CD14-positive monocyte (primary cell): Measurements from ENCODE around the gene GPC6. TPM values are rescaled to one million over a fixed set of nuclear protein-coding genes. Genes with fewer than 3 reads are reported as not detected.

Experiments
- DNase-seq, 3 donors: peaks; one replicate each; pipeline ENCODE4 v3.0.0-alpha.2; 2011 to 2022
- H2AFZ ChIP-seq: 2 replicates; pipeline ENCODE4 v1.6.0; 2012; ENCODE audit warnings: mild to moderate bottlenecking, low read depth, low read length, inconsistent platforms; ENCODE audit not compliant: insufficient read depth, poor library complexity, severe bottlenecking
- H3K27ac ChIP-seq, 2 donors: 1 replicate in 1 of 2; 2 replicates in 1 of 2; pipeline ENCODE4 v1.5.1; 2012 to 2013; ENCODE audit warnings: low read length in 2 of 2, control low read depth in 1 of 2, inconsistent platforms in 1 of 2, low read depth in 1 of 2, mild to moderate bottlenecking in 1 of 2
- H3K27me3 ChIP-seq, 2 donors: one replicate each; pipeline versions ENCODE4 v1.6.0 to v1.6.1; 2011 to 2013; ENCODE audit warnings: low read length in 2 of 2; ENCODE audit not compliant: control insufficient read depth in 2 of 2, insufficient read depth in 2 of 2
- H3K36me3 ChIP-seq, 2 donors: replicated peaks in 1 of 2; 1 replicate in 1 of 2; 2 replicates in 1 of 2; pipeline versions ENCODE4 v1.5.1 to v1.6.1; 2012 to 2013; ENCODE audit warnings: low read length in 2 of 2, control low read depth in 1 of 2, inconsistent platforms in 1 of 2, mild to moderate bottlenecking in 1 of 2; ENCODE audit not compliant: insufficient read depth in 2 of 2, control insufficient read depth in 1 of 2
- H3K4me1 ChIP-seq, 2 donors: 1 replicate in 1 of 2; 2 replicates in 1 of 2; pipeline versions ENCODE4 v1.5.1 to v1.6.1; 2012 to 2013; ENCODE audit warnings: low read length in 2 of 2, control low read depth in 1 of 2, inconsistent platforms in 1 of 2, mild to moderate bottlenecking in 1 of 2, moderate library complexity in 1 of 2; ENCODE audit not compliant: insufficient read depth in 2 of 2, control insufficient read depth in 1 of 2
- H3K4me2 ChIP-seq: replicated peaks from 2 replicates; pipeline ENCODE3; 2012; ENCODE audit warnings: low read length, moderate library complexity, mild to moderate bottlenecking; ENCODE audit not compliant: poor library complexity, severe bottlenecking; ENCODE audit errors: extremely low read depth
- H3K4me3 ChIP-seq, 3 experiments: fragments of 200-600 bp in 1 of 3; sonication (generic) in 1 of 3; replicated peaks in 1 of 3; 1 replicate in 2 of 3; 2 replicates in 1 of 3; pipeline ENCODE4 v1.5.1; 2011 to 2013; ENCODE audit warnings: low read length in 3 of 3, mild to moderate bottlenecking in 3 of 3, control low read depth in 2 of 3, low read depth in 2 of 3, inconsistent platforms in 1 of 3, moderate library complexity in 1 of 3
- H3K79me2 ChIP-seq: 2 replicates; pipeline ENCODE4 v1.6.0; 2012; ENCODE audit warnings: mild to moderate bottlenecking, control low read depth, inconsistent platforms, low read length, moderate library complexity; ENCODE audit not compliant: insufficient read depth
- H3K9ac ChIP-seq: 2 replicates; pipeline ENCODE4 v1.6.0; 2017; ENCODE audit warnings: low read length, mild to moderate bottlenecking; ENCODE audit not compliant: insufficient read depth, poor library complexity, severe bottlenecking
- H3K9me3 ChIP-seq, 2 donors: replicated peaks in 1 of 2; 1 replicate in 1 of 2; 2 replicates in 1 of 2; pipeline versions ENCODE4 v1.5.1 to v1.6.1; 2012 to 2013; ENCODE audit warnings: low read length in 2 of 2, control low read depth in 1 of 2; ENCODE audit not compliant: control insufficient read depth in 1 of 2, insufficient read depth in 1 of 2
- H4K20me1 ChIP-seq: 2 replicates; pipeline ENCODE4 v1.6.0; 2012; ENCODE audit warnings: mild to moderate bottlenecking, low read length, control low read depth, moderate library complexity; ENCODE audit not compliant: insufficient read depth
- H3K27ac Mint-ChIP-seq, 7 donors: one replicate each; pipeline ENCODE4 v1.8.0; 2020; ENCODE audit warnings: mild to moderate bottlenecking in 7 of 7, mixed read lengths in 7 of 7, moderate library complexity in 6 of 7, inconsistent platforms in 2 of 7
- H3K27me3 Mint-ChIP-seq, 3 donors: one replicate each; pipeline ENCODE4 v1.8.0; 2021 to 2022; ENCODE audit warnings: low read depth in 3 of 3, mild to moderate bottlenecking in 3 of 3, mixed read lengths in 3 of 3, moderate library complexity in 3 of 3, inconsistent platforms in 1 of 3
- H3K36me3 Mint-ChIP-seq, 2 donors: one replicate each; pipeline ENCODE4 v1.8.0; 2020; ENCODE audit warnings: mixed read lengths in 2 of 2, inconsistent platforms in 1 of 2, mild to moderate bottlenecking in 1 of 2
- H3K4me1 Mint-ChIP-seq: one replicate; pipeline ENCODE4 v1.8.0; 2020; ENCODE audit warnings: mild to moderate bottlenecking, mixed read lengths
- H3K4me3 Mint-ChIP-seq, 2 donors: one replicate each; pipeline ENCODE4 v1.8.0; 2020; ENCODE audit warnings: mild to moderate bottlenecking in 2 of 2, mixed read lengths in 2 of 2, moderate library complexity in 1 of 2
- H3K9me3 Mint-ChIP-seq, 7 donors: one replicate each; pipeline ENCODE4 v1.8.0; 2020 to 2022; ENCODE audit warnings: mixed read lengths in 7 of 7, mild to moderate bottlenecking in 6 of 7, moderate library complexity in 6 of 7, inconsistent platforms in 2 of 7
- WGBS: methylation state at CpG from one replicate; pipeline ENCODE4 v1.1.5; 2013; ENCODE audit warnings: missing lambda C conversion rate; ENCODE audit not compliant: insufficient coverage; 5-methylcytosine and 5-hydroxymethylcytosine counted together
- intact Hi-C, 2 donors: fragments of 100-400 bp; cut with micrococcal nuclease; formaldehyde crosslinking; loops; one replicate each; pipeline versions ENCODE4 v1.15.0 to v1.15.1; 2023
- polyA plus RNA-seq, 3 donors: library from polyadenylated mRNA; depleted of rRNA in 1 of 3; unstranded in 2 of 3; stranded (reverse) in 1 of 3; fragments of 300-500 nt in 2 of 3; fragments of >200 nt in 1 of 3; fragmentation: Illumina TruSeq in 2 of 3; gene quantifications; 1 replicate in 2 of 3; 2 replicates in 1 of 3; pipeline ENCODE4 v1.2.3, GENCODE V29; 2012 to 2021
- TF ChIP-seq, protein P1 (sequence below): fragments of 200-600 bp; IDR thresholded peaks from one replicate; pipeline ENCODE4 v1.8.0; 2022; ENCODE audit warnings: antibody characterized with exemption, mild to moderate bottlenecking

Gene GPC6
- polyA plus RNA-seq, 3 donors: not detected

DNA sequence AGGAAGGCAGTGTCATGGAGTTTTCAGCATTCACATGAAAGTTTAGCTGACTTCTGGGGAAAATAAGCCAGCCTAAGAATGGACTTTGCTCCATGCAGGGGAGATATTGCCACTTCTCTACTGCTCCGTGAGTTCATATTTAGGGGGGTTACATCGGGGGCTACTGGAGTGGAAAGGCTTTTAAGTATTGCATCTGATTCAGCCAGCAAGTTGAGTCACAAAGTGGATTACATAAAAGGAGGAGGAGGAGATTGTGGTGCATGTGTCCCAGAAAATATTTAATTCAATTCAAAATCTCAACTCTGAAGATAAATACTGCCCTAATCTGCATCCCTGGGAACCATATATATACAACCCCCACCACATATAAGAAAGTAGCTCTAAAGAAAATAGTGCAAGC lies 635.7 kb downstream of the GPC6 start:
- Mint-ChIP-seq H3K4me3 (no peak overlapping the region), H3K4me1 (no peaks in the 10 kb centered on the region), H3K27me3 (no peaks in the 10 kb centered on the region), H3K27ac (no peak overlapping the region), H3K36me3 (no peaks in the 10 kb centered on the region), H3K9me3 (peaks cover 0 to 4% (median 0%) of the 10 kb centered on the region in 7 donors)
- intact Hi-C loops: no loop called here
- H3K4me1 ChIP-seq: no peaks in the 10 kb centered on the region
- H3K9me3 ChIP-seq: peaks cover 0 to 3% of the 10 kb centered on the region in 2 donors
- H3K27ac ChIP-seq: no peak overlapping the region
- H3K4me3 ChIP-seq: no peak overlapping the region
- WGBS: no CpG with 5 or more reads among the region's 2 CpGs
- H4K20me1 ChIP-seq: no peaks in the 10 kb centered on the region
- no peak overlapping the region for H3K4me2 ChIP-seq
- H3K9ac ChIP-seq: no peak overlapping the region
- TF ChIP-seq, protein P1, sequence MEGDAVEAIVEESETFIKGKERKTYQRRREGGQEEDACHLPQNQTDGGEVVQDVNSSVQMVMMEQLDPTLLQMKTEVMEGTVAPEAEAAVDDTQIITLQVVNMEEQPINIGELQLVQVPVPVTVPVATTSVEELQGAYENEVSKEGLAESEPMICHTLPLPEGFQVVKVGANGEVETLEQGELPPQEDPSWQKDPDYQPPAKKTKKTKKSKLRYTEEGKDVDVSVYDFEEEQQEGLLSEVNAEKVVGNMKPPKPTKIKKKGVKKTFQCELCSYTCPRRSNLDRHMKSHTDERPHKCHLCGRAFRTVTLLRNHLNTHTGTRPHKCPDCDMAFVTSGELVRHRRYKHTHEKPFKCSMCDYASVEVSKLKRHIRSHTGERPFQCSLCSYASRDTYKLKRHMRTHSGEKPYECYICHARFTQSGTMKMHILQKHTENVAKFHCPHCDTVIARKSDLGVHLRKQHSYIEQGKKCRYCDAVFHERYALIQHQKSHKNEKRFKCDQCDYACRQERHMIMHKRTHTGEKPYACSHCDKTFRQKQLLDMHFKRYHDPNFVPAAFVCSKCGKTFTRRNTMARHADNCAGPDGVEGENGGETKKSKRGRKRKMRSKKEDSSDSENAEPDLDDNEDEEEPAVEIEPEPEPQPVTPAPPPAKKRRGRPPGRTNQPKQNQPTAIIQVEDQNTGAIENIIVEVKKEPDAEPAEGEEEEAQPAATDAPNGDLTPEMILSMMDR: no peak
- no peak for DNase-seq
- H3K27me3 ChIP-seq: no peaks in the 10 kb centered on the region
- H3K36me3 ChIP-seq: no peaks in the 10 kb centered on the region
- no peak overlapping the region for H2AFZ ChIP-seq
- H3K79me2 ChIP-seq: no peaks in the 10 kb centered on the region

DNA sequence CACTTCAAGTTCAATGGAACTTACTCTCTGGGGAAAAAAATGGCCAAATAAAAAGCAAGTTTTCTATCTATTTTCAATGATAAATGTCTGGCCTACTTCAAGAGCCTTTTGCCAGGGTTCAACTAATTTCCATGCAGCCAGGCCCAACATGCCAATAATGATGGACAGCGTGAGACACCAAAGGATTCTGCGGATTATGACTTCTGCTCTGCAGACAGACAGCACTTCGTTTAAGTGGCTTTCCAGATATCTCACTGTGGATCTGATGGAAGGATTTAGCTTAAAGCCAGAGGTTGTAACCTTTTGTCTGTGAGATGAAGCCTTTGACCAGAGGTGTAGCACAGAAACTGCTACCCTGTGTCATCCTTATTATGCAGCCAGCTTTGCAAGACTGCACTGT lies 638.6 kb downstream of the GPC6 start:
- no peaks in the 10 kb centered on the region for H3K4me1 ChIP-seq
- Mint-ChIP-seq H3K27me3 (no peaks in the 10 kb centered on the region), H3K4me3 (no peak overlapping the region), H3K9me3 (peaks cover 0 to 4% (median 1%) of the 10 kb centered on the region in 7 donors), H3K36me3 (no peaks in the 10 kb centered on the region), H3K27ac (no peak overlapping the region), H3K4me1 (no peaks in the 10 kb centered on the region)
- H2AFZ ChIP-seq: no peak overlapping the region
- no peak overlapping the region for H3K4me3 ChIP-seq
- H4K20me1 ChIP-seq: no peaks in the 10 kb centered on the region
- intact Hi-C loops: no loop called here
- H3K27ac ChIP-seq: no peak overlapping the region
- no peaks in the 10 kb centered on the region for H3K36me3 ChIP-seq
- H3K9me3 ChIP-seq: peaks cover 0 to 3% of the 10 kb centered on the region in 2 donors
- TF ChIP-seq, protein P1: no peak
- H3K79me2 ChIP-seq: no peaks in the 10 kb centered on the region
- no peak for DNase-seq
- H3K4me2 ChIP-seq: no peak overlapping the region
- H3K27me3 ChIP-seq: no peaks in the 10 kb centered on the region
- 86% methylated on average over 3 of the region's 3 CpGs for WGBS
- no peak overlapping the region for H3K9ac ChIP-seq
